Keratinocyte (primary cell): ENCODE measurements around the gene PEX7. TPM values are rescaled to one million over a fixed set of nuclear protein-coding genes. Genes with fewer than 3 reads are reported as not detected.

Experiments
- DNase-seq: peaks from one replicate; pipeline ENCODE4 v3.0.0-alpha.2; 2011; ENCODE audit warnings: low read depth, missing footprints, low spot score
- FAIRE-seq: peaks from 2 replicates; lab custom pipeline; 2011; peaks lifted over from hg19 to GRCh38; lab: Jason Lieb, UNC
- H2AFZ ChIP-seq: 2 replicates; pipeline ENCODE4 v1.6.0; 2012; ENCODE audit warnings: low read length, control low read depth, inconsistent platforms; ENCODE audit not compliant: control insufficient read depth
- H3K27ac ChIP-seq: 2 replicates; pipeline ENCODE4 v1.5.1; 2011; ENCODE audit warnings: low read length; ENCODE audit not compliant: control insufficient read depth, insufficient read depth
- H3K27me3 ChIP-seq: 3 replicates; pipeline ENCODE4 v1.6.0; 2011; ENCODE audit warnings: low read length; ENCODE audit not compliant: control insufficient read depth, insufficient read depth; ENCODE audit errors: extremely low read depth
- H3K36me3 ChIP-seq, 2 experiments: 2 replicates in 1 of 2; 3 replicates in 1 of 2; pipeline ENCODE4 v1.5.1; 2011; ENCODE audit warnings: low read length in 2 of 2, mild to moderate bottlenecking in 1 of 2; ENCODE audit not compliant: control insufficient read depth in 2 of 2, insufficient read depth in 2 of 2; ENCODE audit errors: extremely low read depth in 1 of 2
- H3K4me1 ChIP-seq: 3 replicates; pipeline ENCODE4 v1.5.1; 2011; ENCODE audit warnings: low read length; ENCODE audit not compliant: control insufficient read depth, insufficient read depth; ENCODE audit errors: extremely low read depth
- H3K4me2 ChIP-seq: 3 replicates; pipeline ENCODE4 v1.6.0; 2011; ENCODE audit warnings: low read depth, low read length; ENCODE audit not compliant: control insufficient read depth, insufficient read depth; ENCODE audit errors: extremely low read depth
- H3K4me3 ChIP-seq, 3 experiments: fragments of 200-600 bp in 1 of 3; sonication (generic) in 1 of 3; 2 replicates in 2 of 3; 3 replicates in 1 of 3; pipeline ENCODE4 v1.5.1; 2011 to 2016; ENCODE audit warnings: low read length in 3 of 3, mild to moderate bottlenecking in 3 of 3, control low read depth in 2 of 3, inconsistent platforms in 1 of 3, low read depth in 1 of 3, mixed read lengths in 1 of 3, mixed run types in 1 of 3, moderate library complexity in 1 of 3; ENCODE audit not compliant: control insufficient read depth in 2 of 3, insufficient read depth in 2 of 3; ENCODE audit errors: extremely low read depth in 1 of 3
- H3K79me2 ChIP-seq: 2 replicates; pipeline ENCODE4 v1.6.0; 2012; ENCODE audit warnings: low read length; ENCODE audit not compliant: control insufficient read depth, insufficient read depth
- H3K9ac ChIP-seq: 3 replicates; pipeline ENCODE4 v1.6.0; 2011; ENCODE audit warnings: low read length; ENCODE audit not compliant: control insufficient read depth, insufficient read depth; ENCODE audit errors: extremely low read depth
- H3K9me1 ChIP-seq: 3 replicates; pipeline ENCODE4 v1.6.0; 2011; ENCODE audit warnings: low read length; ENCODE audit not compliant: control insufficient read depth, insufficient read depth; ENCODE audit errors: extremely low read depth
- H3K9me3 ChIP-seq: 2 replicates; pipeline ENCODE4 v1.5.1; 2012; ENCODE audit warnings: low read depth, low read length; ENCODE audit not compliant: control insufficient read depth
- H4K20me1 ChIP-seq: 3 replicates; pipeline ENCODE4 v1.6.0; 2011; ENCODE audit warnings: low read length; ENCODE audit not compliant: control insufficient read depth, insufficient read depth; ENCODE audit errors: extremely low read depth
- EZH2 ChIP-seq: IDR thresholded peaks from one replicate; pipeline ENCODE4 v1.6.1; 2012; ENCODE audit warnings: inconsistent platforms, mild to moderate bottlenecking, low read length, moderate library complexity
- dilution Hi-C: fragments of 300-500 bp; cut with MboI; formaldehyde crosslinking; loops from one replicate; pipeline ENCODE4 v1.7.0; 2020; ENCODE audit warnings: low sequenced_read_pairs; ENCODE audit not compliant: extremely low pct_ligation_motif_present
- polyA plus RNA-seq, 5 experiments: library from polyadenylated mRNA; depleted of rRNA in 3 of 5; stranded (reverse) in 3 of 5; stranded (forward) in 1 of 5; unstranded in 1 of 5; fragments of >200 nt; gene quantifications; 1 replicate in 1 of 5; 2 replicates in 3 of 5; 3 replicates in 1 of 5; pipeline versions ENCODE4 v1.2.1 to v1.2.3, GENCODE V29; 2011 to 2012; ENCODE audit warnings: missing spikeins in 2 of 5, low read depth in 1 of 5, low replicate concordance in 1 of 5
- small RNA-seq, 3 experiments: library from RNA; depleted of rRNA; stranded (forward); fragments of <200 nt; gene quantifications; one replicate each; pipeline ENCODE3, GENCODE V24; 2012; ENCODE audit warnings: low read depth in 3 of 3, low replicate concordance in 1 of 3; ENCODE audit not compliant: insufficient read length in 3 of 3
- TF ChIP-seq, protein P1 (sequence below), 3 experiments: IDR thresholded peaks in 1 of 3; conservative IDR thresholded peaks in 1 of 3; optimal IDR thresholded peaks in 1 of 3; 2 replicates in 2 of 3; 3 replicates in 1 of 3; pipeline versions ENCODE3 to v1.5.1; 2011; ENCODE audit warnings: low read length in 3 of 3, mild to moderate bottlenecking in 3 of 3, moderate library complexity in 2 of 3, control low read depth in 1 of 3, inconsistent platforms in 1 of 3; ENCODE audit not compliant: insufficient read depth in 2 of 3; ENCODE audit errors: extremely low read depth in 1 of 3

Gene PEX7
- polyA plus RNA-seq, 1 donor (not counting 4 experiments of a cell fraction or from before 2014, with no cell fraction given): 15.6 TPM

DNA sequence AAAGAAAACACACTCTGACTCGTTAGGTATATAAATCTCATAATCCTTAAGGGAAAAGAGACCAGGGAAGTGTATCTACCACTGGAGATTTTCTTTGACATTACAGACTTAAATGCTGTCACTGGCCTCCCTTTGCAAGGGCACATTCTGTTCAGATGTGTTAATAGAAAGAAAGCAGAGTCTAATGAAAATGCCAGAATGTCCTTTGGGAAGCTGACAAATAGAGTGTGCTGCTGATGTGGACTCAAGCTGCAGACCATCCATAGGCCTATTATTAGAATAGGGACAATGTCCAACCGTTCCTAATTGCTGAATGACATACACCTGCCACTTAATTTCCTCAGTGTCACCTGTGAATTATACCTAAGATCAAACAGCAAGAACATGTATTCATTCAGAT is 140.9 kb downstream of the PEX7 start:
- no peak overlapping the region for H3K4me3 ChIP-seq
- TF ChIP-seq, protein P1, sequence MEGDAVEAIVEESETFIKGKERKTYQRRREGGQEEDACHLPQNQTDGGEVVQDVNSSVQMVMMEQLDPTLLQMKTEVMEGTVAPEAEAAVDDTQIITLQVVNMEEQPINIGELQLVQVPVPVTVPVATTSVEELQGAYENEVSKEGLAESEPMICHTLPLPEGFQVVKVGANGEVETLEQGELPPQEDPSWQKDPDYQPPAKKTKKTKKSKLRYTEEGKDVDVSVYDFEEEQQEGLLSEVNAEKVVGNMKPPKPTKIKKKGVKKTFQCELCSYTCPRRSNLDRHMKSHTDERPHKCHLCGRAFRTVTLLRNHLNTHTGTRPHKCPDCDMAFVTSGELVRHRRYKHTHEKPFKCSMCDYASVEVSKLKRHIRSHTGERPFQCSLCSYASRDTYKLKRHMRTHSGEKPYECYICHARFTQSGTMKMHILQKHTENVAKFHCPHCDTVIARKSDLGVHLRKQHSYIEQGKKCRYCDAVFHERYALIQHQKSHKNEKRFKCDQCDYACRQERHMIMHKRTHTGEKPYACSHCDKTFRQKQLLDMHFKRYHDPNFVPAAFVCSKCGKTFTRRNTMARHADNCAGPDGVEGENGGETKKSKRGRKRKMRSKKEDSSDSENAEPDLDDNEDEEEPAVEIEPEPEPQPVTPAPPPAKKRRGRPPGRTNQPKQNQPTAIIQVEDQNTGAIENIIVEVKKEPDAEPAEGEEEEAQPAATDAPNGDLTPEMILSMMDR (optimal IDR thresholded peaks at IDR 0.05 in 1 of 3, IDR thresholded peaks at IDR 0.05 in 1 of 3, conservative IDR thresholded peaks at IDR 0.05 in 1 of 3; ENCODE audit: extremely low read depth in 1 of 3, insufficient read depth in 2 of 3, low read length in 3 of 3): no peak
- no peak for TF ChIP-seq EZH2
- H3K79me2 ChIP-seq: no peaks in the 10 kb centered on the region
- DNase-seq: no peak
- no peaks in the 10 kb centered on the region for H3K4me1 ChIP-seq
- FAIRE-seq: no peak
- dilution Hi-C loops: no loop called here
- H3K27me3 ChIP-seq: no peaks in the 10 kb centered on the region
- no peak overlapping the region for H3K27ac ChIP-seq
- H4K20me1 ChIP-seq: no peaks in the 10 kb centered on the region
- H3K9me1 ChIP-seq: no peaks in the 10 kb centered on the region
- H2AFZ ChIP-seq: no peak overlapping the region
- no peak overlapping the region for H3K4me2 ChIP-seq
- no peaks in the 10 kb centered on the region for H3K36me3 ChIP-seq
- no peak overlapping the region for H3K9ac ChIP-seq
- H3K9me3 ChIP-seq: no peaks in the 10 kb centered on the region

Small RNAs within 50 kb of the gene (small RNA-seq; reads per million reads assigned to genes)
- 0 reads per million in 3 experiments for gene RF00019
- gene RF00443: 0 reads per million in 3 experiments

Other genes with a start within 250 kb of the PEX7 start
- gene MAP3K5, start 30.1 kb upstream of the PEX7 start, polyA plus RNA-seq: 2.5 to 3.4 TPM (median 2.5 TPM) in 3 replicates
- not detected in 3 replicates for gene SLC35D3, start 99.7 kb downstream of the PEX7 start, polyA plus RNA-seq
- gene IL20RA, start 222.4 kb downstream of the PEX7 start, polyA plus RNA-seq: 1.2 to 1.5 TPM (median 1.3 TPM) in 3 replicates